ENCODE data around the gene RAB5A.
"Not testable (repeated sequence)": the region's sequence is repeated elsewhere in the genome, so short reads cannot be mapped to it uniquely, and the experiment has no call there.

The RAB5A gene

DNA sequence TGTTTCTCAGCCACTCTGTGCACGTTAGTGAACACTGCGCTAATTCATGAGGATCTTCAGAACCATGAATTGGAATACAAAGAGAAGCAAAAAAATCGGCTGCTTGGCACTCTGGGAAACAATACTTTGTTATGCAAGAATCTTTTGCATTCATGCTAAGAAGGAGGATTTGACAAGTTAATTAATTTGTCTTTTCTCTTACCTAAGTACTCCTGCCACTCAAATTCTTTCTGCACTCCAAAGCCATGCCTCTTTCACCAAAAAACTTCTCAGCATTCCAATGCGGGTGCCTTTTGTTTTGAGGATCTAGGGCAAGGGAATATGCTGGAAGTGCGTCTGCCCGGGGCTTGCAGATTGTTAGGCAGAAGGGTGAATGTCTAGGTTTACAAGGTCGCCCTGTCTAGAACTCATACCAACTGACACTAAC, 82.0 kb downstream of the RAB5A start:
- DNase-seq (ENCODE audit: low spot score), result no peak

DNA sequence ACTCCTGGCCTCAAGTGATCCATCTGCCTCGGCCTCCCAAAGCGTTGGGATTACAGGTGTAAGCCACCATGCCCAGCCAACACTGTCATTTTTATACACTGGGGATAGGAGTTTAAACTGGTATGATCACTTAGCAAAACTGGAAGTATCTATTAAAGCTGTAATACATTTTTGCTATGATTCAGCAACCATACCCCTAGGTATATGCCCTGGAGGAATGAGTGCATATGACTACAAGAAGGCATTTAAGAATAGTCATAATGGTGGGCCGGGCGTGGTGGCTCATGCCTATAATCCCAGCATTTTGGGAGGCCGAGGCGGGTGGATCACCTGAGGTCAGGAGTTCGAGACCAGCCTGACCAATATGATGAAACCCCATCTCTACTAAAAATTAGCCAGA, 85.0 kb downstream of the RAB5A start:
- DNase-seq (ENCODE audit: low spot score), result not testable (repeated sequence)
